GM18505 (cell line): ENCODE results near the gene RASGEF1B.

Experiments used
- ATAC-seq: cut with Tn5 transposase; IDR thresholded peaks from one replicate; pipeline ENCODE4 v1.9.1; 2021; ENCODE audit not compliant: unreplicated experiment
- POLR2A ChIP-seq: IDR thresholded peaks from 4 replicates; pipeline ENCODE4 v1.6.1; 2011; ENCODE audit warnings: borderline replicate concordance; ENCODE audit not compliant: insufficient read depth, insufficient read length; ENCODE audit errors: extremely low read depth

Gene RASGEF1B

GRCh38 chr4:81449015-81449414 lies 22.7 kb downstream of the RASGEF1B start:
- no peak for ATAC-seq
- TF ChIP-seq POLR2A: no peak

DNA sequence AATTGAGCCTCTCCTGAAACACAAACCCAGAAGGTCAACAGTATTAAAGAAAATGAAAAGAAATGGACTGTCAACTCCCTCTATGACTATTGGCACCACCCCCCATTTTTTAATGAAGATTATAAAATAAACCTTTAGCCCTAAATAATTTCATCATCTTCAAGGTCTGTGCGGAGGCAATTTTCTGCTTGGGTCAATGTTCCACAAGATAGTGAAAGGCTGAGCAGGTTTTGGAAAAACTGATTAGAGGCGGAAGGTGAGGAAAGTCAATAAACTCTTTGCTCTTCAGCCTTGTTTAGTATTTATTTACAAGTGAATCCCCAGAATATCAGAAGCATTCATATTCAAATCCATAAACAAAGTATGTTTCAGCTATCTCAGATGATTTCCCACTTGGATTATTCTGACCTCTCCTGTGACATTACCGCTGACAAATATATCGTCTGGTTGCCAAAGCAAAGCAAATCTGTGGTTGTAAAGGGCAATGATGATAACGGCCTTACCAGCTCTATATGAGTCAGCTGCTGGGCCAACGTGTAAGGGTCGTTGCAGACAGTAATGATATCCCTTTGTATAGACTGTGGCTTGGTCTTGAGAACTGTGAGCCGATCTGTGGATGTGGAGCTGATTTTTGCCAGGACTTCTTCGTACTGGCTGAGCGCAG lies 24.0 kb downstream of the RASGEF1B start:
- ATAC-seq: no peak

GRCh38 chr4:81446634-81447033 lies 25.1 kb downstream of the RASGEF1B start:
- ATAC-seq: no peak
- TF ChIP-seq POLR2A: no peak

More for the DNA sequence above, 24.0 kb downstream of the RASGEF1B start:
- TF ChIP-seq POLR2A: no peak

GRCh38 chr4:81445196-81445595 lies 26.5 kb downstream of the RASGEF1B start:
- no peak for TF ChIP-seq POLR2A

GRCh38 chr4:81442484-81443085 lies 29.1 kb downstream of the RASGEF1B start:
- no peak for TF ChIP-seq POLR2A
- no peak for ATAC-seq

More at GRCh38 chr4:81445196-81445595, 26.5 kb downstream of the RASGEF1B start:
- ATAC-seq: no peak

- no peak for ATAC-seq
- TF ChIP-seq POLR2A: no peak
These were observed 30.8 kb downstream of the RASGEF1B start for GRCh38 chr4:81440949-81441348.

- TF ChIP-seq POLR2A: no peak
- ATAC-seq: no peak
These were observed 34.6 kb downstream of the RASGEF1B start for GRCh38 chr4:81436941-81437574.

DNA sequence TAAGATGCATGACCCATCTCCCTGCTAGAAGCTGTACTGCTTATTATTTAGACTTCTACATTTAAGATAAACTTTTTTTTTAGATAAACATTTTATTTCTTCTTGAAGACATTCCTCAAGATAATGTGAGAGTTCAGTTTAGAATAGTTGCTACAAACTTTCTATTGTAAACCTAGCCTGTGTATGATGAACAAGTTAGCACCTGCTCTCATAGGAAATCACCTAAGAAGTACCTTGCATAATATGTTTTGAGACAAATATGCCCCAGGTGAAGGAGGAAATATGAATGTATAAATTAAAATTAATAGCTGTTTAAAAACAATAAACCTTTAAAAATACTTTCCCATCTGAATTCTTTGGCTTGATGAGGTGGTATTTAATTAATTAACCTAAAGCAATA lies 35.6 kb downstream of the RASGEF1B start:
- ATAC-seq: no peak
- TF ChIP-seq POLR2A: no peak

DNA sequence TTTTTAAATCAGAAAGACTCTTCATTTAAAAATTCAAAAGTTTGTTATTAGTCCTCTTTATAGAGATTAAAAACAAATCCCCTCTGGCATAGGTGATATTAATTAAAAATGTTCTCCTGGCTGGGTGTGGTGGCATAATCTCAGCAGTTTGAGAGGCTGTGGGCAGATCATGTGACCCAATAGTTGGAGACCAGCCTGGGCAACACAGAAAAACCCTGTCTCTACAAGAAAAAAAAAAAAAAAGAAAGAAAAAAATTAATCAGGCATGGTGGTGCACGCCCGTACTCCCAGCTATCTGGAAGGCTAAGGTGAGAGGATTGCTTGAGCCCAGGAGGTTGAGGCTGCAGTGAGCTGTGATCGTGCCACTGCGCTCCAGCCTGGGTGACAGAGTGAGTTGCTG lies 38.9 kb downstream of the RASGEF1B start:
- no peak for TF ChIP-seq POLR2A

DNA sequence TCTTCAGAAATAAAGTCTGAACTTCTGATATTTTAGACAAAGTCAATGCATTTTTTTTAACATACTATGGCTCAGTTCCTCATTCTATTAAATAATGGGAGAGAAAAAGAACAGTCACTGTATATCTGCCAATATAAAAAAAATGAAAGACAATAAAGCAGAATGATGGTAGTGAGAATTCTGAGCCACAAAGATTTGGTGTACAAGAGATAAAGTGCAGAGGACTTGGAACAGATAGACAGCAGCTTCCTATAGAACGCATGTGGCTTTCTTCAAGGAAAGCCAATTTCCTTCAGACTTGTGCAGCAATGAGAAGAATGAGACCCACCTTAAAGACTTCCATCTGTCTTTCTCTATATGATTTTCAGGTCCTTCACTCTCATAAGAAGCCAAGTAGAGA lies 39.7 kb downstream of the RASGEF1B start:
- TF ChIP-seq POLR2A: no peak
- ATAC-seq: no peak

More for the DNA sequence above, 38.9 kb downstream of the RASGEF1B start:
- no peak for ATAC-seq

GRCh38 chr4:81429607-81430006 lies 42.1 kb downstream of the RASGEF1B start:
- TF ChIP-seq POLR2A: no peak

GRCh38 chr4:81429031-81429430 lies 42.7 kb downstream of the RASGEF1B start:
- TF ChIP-seq POLR2A: no peak
- no peak for ATAC-seq

More at GRCh38 chr4:81429607-81430006, 42.1 kb downstream of the RASGEF1B start:
- no peak for ATAC-seq

DNA sequence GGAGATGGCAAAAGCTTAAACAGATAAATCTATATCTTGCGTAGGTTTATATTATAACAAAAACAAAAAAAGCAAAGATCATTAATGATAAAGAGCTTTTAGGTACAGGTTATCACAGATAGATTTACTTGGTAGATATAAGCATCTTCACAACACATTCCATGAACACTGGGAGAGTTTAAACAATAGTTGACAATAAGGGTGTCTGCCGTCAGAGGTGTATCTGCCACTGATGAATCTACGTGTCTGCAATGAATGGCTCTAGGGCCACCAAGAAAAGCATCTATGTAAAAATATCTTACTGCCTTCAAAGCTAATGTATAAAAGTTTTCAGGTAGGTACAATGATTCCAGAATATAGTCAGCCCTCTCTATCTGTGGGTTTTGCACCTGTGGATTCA lies 43.7 kb downstream of the RASGEF1B start:
- TF ChIP-seq POLR2A: no peak
- no peak for ATAC-seq

DNA sequence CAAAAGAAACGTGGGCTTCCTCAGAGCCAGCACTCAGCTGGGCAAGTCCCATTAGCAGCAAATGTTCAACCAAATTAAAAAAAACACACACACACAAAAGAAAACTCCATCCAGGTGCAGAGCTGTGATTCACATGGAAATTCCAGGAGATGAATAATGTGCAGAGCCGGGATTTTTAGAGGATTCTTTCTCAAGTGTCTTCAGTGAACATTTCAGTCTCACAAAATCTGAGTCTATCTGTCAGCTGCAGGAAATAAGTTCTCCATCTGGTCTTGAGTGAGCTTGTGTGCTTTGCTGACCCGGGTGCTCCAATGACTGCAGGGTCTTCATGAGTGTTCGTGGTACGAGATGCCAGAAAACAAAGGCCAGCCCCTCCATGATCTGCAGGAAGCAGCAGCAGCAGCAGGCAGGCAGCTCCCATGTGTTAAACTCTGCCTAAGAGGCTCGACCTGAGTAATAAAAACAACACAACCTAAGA lies 44.3 kb downstream of the RASGEF1B start:
- TF ChIP-seq POLR2A: no peak
- no peak for ATAC-seq
